ENCODE measurements around the gene NTHL1.

Gene NTHL1

DNA sequence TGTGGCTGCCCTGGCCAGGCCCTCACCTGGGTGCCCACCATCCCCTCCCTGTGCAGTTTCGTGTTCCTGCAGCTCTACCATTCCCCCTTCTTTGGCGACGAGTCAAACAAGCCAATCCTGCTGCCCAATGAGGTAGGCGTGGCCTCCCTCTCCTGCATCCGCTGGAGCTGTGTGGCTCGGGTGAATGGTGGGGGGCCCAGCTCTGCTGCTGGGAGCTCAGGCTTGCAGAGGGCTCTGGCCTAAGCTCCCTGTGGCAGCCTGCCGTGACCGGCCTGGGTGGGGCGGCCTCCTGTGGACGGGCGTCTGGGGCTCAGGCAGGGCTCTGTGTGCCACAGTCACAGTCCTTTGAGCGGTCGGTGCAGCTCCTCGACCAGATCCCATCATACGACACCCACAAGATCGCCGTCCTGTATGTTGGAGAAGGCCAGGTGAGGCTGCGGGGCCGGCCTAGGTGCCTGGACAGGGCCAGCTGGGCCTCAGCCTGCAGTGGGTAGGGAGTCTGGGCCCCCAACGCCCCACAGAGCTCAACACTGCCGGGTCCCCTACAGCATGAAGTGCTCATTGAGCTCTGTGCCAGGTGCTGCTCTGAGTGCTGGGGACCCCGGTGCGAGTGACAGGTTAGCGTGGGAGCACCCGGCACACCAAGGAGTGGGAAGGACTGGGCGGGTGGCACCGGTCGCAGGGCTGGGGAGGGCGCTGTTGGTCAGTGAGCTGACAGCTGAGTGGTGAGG, 37.4 kb upstream of the NTHL1 start:
- Histone ChIP-seq H3K4me3 (ENCODE audit: low read depth, low read length) (no peak overlapping the region), H2BK12ac (ENCODE audit: low read length) (no peak overlapping the region), H4K91ac (ENCODE audit: low read depth, low read length) (no peak overlapping the region), H2BK5ac (ENCODE audit: low read depth, low read length, poor library complexity) (no peak overlapping the region), H2AK5ac (ENCODE audit: low read length) (no peak overlapping the region), H3K9me3 (ENCODE audit: insufficient read depth, low read depth, low read length) (peaks cover 3% of the 10 kb centered on the region), H3K18ac (ENCODE audit: low read length) (no peak overlapping the region), H4K12ac (ENCODE audit: low read depth, low read length) (no peak overlapping the region), H3K4me1 (ENCODE audit: control insufficient read depth in 1 of 2, insufficient read depth in 2 of 2, low read length in 2 of 2) (no peaks in the 10 kb centered on the region), H3K27me3 (ENCODE audit: insufficient read depth, low read length) (no peaks in the 10 kb centered on the region), H3K4ac (ENCODE audit: low read depth, low read length) (no peak overlapping the region), H4K8ac (ENCODE audit: low read depth, low read length) (no peak overlapping the region), H2BK120ac (ENCODE audit: insufficient read depth, low read length, poor library complexity) (no peak overlapping the region), H3K79me2 (ENCODE audit: control insufficient read depth, insufficient read depth, low read length, poor library complexity) (no peaks in the 10 kb centered on the region), H3K79me1 (ENCODE audit: low read length) (no peaks in the 10 kb centered on the region), H3K14ac (ENCODE audit: low read length) (no peak overlapping the region), H2AFZ (ENCODE audit: insufficient read depth, low read length, poor library complexity) (no peak overlapping the region), H3K23ac (ENCODE audit: low read length) (no peak overlapping the region), H3K4me2 (ENCODE audit: low read length) (no peak overlapping the region), H3K36me3 (ENCODE audit: control insufficient read depth in 1 of 2, insufficient read depth in 2 of 2, low read length in 2 of 2) (peaks cover 90 to 92% of the 10 kb centered on the region in 2 experiments), H3K27ac (ENCODE audit: low read depth, low read length) (no peak overlapping the region), H3K9ac (ENCODE audit: low read length) (no peak overlapping the region)
- WGBS (ENCODE audit: extremely low coverage, insufficient coverage, insufficient read length): no CpG with 5 or more reads among the region's 29 CpGs
- DNase-seq: no peak

DNA sequence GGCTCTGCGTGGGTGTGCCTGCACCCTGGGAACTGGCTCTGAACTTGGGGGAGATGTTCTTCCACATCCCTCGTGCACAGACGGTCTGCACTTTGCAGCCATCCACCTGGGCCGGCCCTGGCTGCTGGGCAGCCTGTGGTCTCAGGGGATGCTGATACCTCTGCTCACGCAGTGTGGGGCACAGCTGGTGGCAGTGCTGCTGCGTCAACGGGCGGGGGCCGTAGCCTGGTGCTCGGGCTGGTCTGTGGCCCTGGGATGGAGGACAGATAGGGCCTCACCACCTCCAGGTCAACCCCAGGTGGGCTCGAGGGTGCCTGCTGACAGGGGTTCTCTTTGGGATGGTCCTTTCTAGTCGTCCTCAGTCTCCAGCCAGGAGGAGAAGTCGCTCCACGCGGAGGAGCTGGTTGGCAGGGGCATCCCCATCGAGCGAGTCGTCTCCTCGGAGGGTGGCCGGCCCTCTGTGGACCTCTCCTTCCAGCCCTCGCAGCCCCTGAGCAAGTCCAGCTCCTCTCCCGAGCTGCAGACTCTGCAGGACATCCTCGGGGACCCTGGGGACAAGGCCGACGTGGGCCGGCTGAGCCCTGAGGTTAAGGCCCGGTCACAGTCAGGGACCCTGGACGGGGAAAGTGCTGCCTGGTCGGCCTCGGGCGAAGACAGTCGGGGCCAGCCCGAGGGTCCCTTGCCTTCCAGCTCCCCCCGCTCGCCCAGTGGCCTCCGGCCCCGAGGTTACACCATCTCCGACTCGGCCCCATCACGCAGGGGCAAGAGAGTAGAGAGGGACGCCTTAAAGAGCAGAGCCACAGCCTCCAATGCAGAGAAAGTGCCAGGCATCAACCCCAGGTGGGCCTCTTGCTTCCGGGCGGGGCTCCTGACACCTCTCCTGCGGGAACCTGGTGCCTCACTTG, 36.5 kb upstream of the NTHL1 start:
- no peak overlapping the region for H3K4me2 ChIP-seq (ENCODE audit: low read length)
- no peaks in the 10 kb centered on the region for H3K27me3 ChIP-seq (ENCODE audit: insufficient read depth, low read length)
- no peak overlapping the region for H3K4me3 ChIP-seq (ENCODE audit: low read depth, low read length)
- H2AFZ ChIP-seq (ENCODE audit: insufficient read depth, low read length, poor library complexity): no peak overlapping the region
- no peak overlapping the region for H3K18ac ChIP-seq (ENCODE audit: low read length)
- no peak overlapping the region for H2AK5ac ChIP-seq (ENCODE audit: low read length)
- H3K36me3 ChIP-seq (ENCODE audit: control insufficient read depth in 1 of 2, insufficient read depth in 2 of 2, low read length in 2 of 2): peaks cover 90 to 92% of the 10 kb centered on the region in 2 experiments
- no peak overlapping the region for H2BK5ac ChIP-seq (ENCODE audit: low read depth, low read length, poor library complexity)
- no peak overlapping the region for H3K14ac ChIP-seq (ENCODE audit: low read length)
- no peaks in the 10 kb centered on the region for H3K79me2 ChIP-seq (ENCODE audit: control insufficient read depth, insufficient read depth, low read length, poor library complexity)
- H4K12ac ChIP-seq (ENCODE audit: low read depth, low read length): no peak overlapping the region
- H3K4ac ChIP-seq (ENCODE audit: low read depth, low read length): no peak overlapping the region
- H3K27ac ChIP-seq (ENCODE audit: low read depth, low read length): no peak overlapping the region
- no peak overlapping the region for H4K91ac ChIP-seq (ENCODE audit: low read depth, low read length)
- H3K9ac ChIP-seq (ENCODE audit: low read length): no peak overlapping the region
- no peaks in the 10 kb centered on the region for H3K4me1 ChIP-seq (ENCODE audit: control insufficient read depth in 1 of 2, insufficient read depth in 2 of 2, low read length in 2 of 2)
- no peak overlapping the region for H2BK12ac ChIP-seq (ENCODE audit: low read length)
- no peak overlapping the region for H3K23ac ChIP-seq (ENCODE audit: low read length)
- DNase-seq: no peak
- WGBS (ENCODE audit: extremely low coverage, insufficient coverage, insufficient read length): no CpG with 5 or more reads among the region's 44 CpGs
- no peak overlapping the region for H4K8ac ChIP-seq (ENCODE audit: low read depth, low read length)
- no peaks in the 10 kb centered on the region for H3K9me3 ChIP-seq (ENCODE audit: insufficient read depth, low read depth, low read length)
- H2BK120ac ChIP-seq (ENCODE audit: insufficient read depth, low read length, poor library complexity): no peak overlapping the region
- no peaks in the 10 kb centered on the region for H3K79me1 ChIP-seq (ENCODE audit: low read length)

DNA sequence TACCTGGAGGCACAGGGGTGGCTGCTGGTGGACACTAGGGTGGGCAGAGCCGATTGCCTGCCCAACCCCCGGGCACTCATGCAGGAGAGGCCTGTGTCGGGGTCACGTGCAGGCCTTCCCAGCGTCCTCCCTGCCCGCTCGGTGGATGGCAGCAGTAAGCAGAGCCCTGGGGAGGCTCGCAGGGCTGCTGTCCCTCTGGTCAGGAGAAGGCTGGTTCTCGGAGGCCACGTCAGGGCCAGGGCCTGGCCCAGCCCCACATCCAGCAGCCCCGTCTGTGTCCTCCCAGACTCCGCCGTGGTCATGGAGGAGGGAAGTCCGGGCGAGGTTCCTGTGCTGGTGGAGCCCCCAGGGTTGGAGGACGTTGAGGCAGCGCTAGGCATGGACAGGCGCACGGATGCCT, 35.8 kb upstream of the NTHL1 start:
- no peak for DNase-seq
- no peak overlapping the region for H4K12ac ChIP-seq (ENCODE audit: low read depth, low read length)
- H3K4me2 ChIP-seq (ENCODE audit: low read length): no peak overlapping the region
- H2AK5ac ChIP-seq (ENCODE audit: low read length): no peak overlapping the region
- no peaks in the 10 kb centered on the region for H3K79me2 ChIP-seq (ENCODE audit: control insufficient read depth, insufficient read depth, low read length, poor library complexity)
- no peak overlapping the region for H3K27ac ChIP-seq (ENCODE audit: low read depth, low read length)
- no peak overlapping the region for H3K14ac ChIP-seq (ENCODE audit: low read length)
- H3K4me3 ChIP-seq (ENCODE audit: low read depth, low read length): no peak overlapping the region
- no peak overlapping the region for H3K4ac ChIP-seq (ENCODE audit: low read depth, low read length)
- H3K79me1 ChIP-seq (ENCODE audit: low read length): no peaks in the 10 kb centered on the region
- H3K9ac ChIP-seq (ENCODE audit: low read length): no peak overlapping the region
- no peak overlapping the region for H3K23ac ChIP-seq (ENCODE audit: low read length)
- H3K4me1 ChIP-seq (ENCODE audit: control insufficient read depth in 1 of 2, insufficient read depth in 2 of 2, low read length in 2 of 2): no peaks in the 10 kb centered on the region
- WGBS (ENCODE audit: extremely low coverage, insufficient coverage, insufficient read length): no CpG with 5 or more reads among the region's 19 CpGs
- H2BK120ac ChIP-seq (ENCODE audit: insufficient read depth, low read length, poor library complexity): no peak overlapping the region
- H3K18ac ChIP-seq (ENCODE audit: low read length): no peak overlapping the region
- no peak overlapping the region for H2BK5ac ChIP-seq (ENCODE audit: low read depth, low read length, poor library complexity)
- H2BK12ac ChIP-seq (ENCODE audit: low read length): no peak overlapping the region
- H3K9me3 ChIP-seq (ENCODE audit: insufficient read depth, low read depth, low read length): no peaks in the 10 kb centered on the region
- H3K27me3 ChIP-seq (ENCODE audit: insufficient read depth, low read length): no peaks in the 10 kb centered on the region
- H4K8ac ChIP-seq (ENCODE audit: low read depth, low read length): no peak overlapping the region
- H2AFZ ChIP-seq (ENCODE audit: insufficient read depth, low read length, poor library complexity): no peak overlapping the region
- H3K36me3 ChIP-seq (ENCODE audit: control insufficient read depth in 1 of 2, insufficient read depth in 2 of 2, low read length in 2 of 2): peaks cover 90% of the 10 kb centered on the region in 2 experiments
- H4K91ac ChIP-seq (ENCODE audit: low read depth, low read length): no peak overlapping the region

DNA sequence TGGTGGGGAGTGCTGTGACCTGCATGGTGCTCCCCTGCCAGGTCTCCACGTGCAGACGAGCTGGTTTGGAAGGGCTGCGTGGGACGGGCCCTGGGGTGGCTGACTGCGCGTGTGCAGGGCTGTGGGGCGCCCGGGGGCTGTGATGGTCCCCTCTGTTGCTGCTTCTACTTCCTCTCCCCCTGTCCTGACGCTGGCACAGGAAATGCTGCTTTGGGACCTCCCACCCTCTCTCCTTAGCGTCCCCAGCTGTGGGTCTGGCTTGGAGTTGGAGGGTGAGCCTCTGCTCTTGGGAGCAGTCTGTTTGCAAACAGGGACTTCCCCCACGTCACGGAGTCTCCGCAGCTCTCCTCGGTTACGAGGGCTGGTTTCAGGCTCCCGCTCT, 35.3 kb upstream of the NTHL1 start:
- H4K91ac ChIP-seq (ENCODE audit: low read depth, low read length): no peak overlapping the region
- no peak overlapping the region for H4K12ac ChIP-seq (ENCODE audit: low read depth, low read length)
- no peak overlapping the region for H3K4ac ChIP-seq (ENCODE audit: low read depth, low read length)
- H3K9me3 ChIP-seq (ENCODE audit: insufficient read depth, low read depth, low read length): no peaks in the 10 kb centered on the region
- H3K4me3 ChIP-seq (ENCODE audit: low read depth, low read length): no peak overlapping the region
- H3K9ac ChIP-seq (ENCODE audit: low read length): no peak overlapping the region
- WGBS (ENCODE audit: extremely low coverage, insufficient coverage, insufficient read length): no CpG with 5 or more reads among the region's 16 CpGs
- no peaks in the 10 kb centered on the region for H3K27me3 ChIP-seq (ENCODE audit: insufficient read depth, low read length)
- no peaks in the 10 kb centered on the region for H3K79me2 ChIP-seq (ENCODE audit: control insufficient read depth, insufficient read depth, low read length, poor library complexity)
- H3K27ac ChIP-seq (ENCODE audit: low read depth, low read length): no peak overlapping the region
- H3K23ac ChIP-seq (ENCODE audit: low read length): no peak overlapping the region
- H2BK5ac ChIP-seq (ENCODE audit: low read depth, low read length, poor library complexity): no peak overlapping the region
- no peak overlapping the region for H2AFZ ChIP-seq (ENCODE audit: insufficient read depth, low read length, poor library complexity)
- no peaks in the 10 kb centered on the region for H3K79me1 ChIP-seq (ENCODE audit: low read length)
- H3K18ac ChIP-seq (ENCODE audit: low read length): no peak overlapping the region
- H4K8ac ChIP-seq (ENCODE audit: low read depth, low read length): no peak overlapping the region
- no peak overlapping the region for H3K4me2 ChIP-seq (ENCODE audit: low read length)
- no peak overlapping the region for H2BK120ac ChIP-seq (ENCODE audit: insufficient read depth, low read length, poor library complexity)
- no peak overlapping the region for H2BK12ac ChIP-seq (ENCODE audit: low read length)
- H3K14ac ChIP-seq (ENCODE audit: low read length): no peak overlapping the region
- no peaks in the 10 kb centered on the region for H3K4me1 ChIP-seq (ENCODE audit: control insufficient read depth in 1 of 2, insufficient read depth in 2 of 2, low read length in 2 of 2)
- H2AK5ac ChIP-seq (ENCODE audit: low read length): no peak overlapping the region
- H3K36me3 ChIP-seq (ENCODE audit: control insufficient read depth in 1 of 2, insufficient read depth in 2 of 2, low read length in 2 of 2): peaks cover 86 to 88% of the 10 kb centered on the region in 2 experiments
- no peak for DNase-seq

All from trophoblast cell (in vitro differentiated cells and primary cell).